ENCODE data around the gene MDK. TPM values are rescaled to one million over a fixed set of nuclear protein-coding genes. Genes with fewer than 3 reads are reported as not detected.

The MDK gene
- total and polyA plus RNA-seq, 2 of the 13 experiments (the other 11 are each of a cell fraction or from before 2014, with no cell fraction given) = 312 to 407 TPM

DNA sequence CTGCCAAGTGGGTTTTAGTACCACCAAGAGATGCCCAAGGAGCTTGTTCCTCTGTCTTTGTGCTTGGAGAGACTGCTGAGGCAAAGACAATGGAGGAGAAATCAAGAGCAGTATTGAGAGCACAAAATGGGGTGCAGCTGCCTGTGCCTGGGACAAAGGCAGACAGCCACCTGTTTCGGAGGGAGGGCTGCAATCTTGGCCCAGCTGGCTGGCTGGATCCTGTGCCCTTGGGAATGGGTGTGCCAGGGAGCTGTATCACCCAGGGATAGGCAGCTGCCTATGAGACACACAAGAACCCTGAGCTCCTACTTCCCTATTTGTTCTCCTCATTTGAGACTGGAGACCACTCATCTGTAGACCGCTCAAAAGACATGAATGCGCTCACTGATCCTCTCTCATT lies 33.4 kb downstream of the MDK start:
- no peaks in the 10 kb centered on the region for H3K27me3 ChIP-seq (ENCODE audit: control insufficient read depth in 1 of 2, insufficient read depth in 2 of 2, low read length in 2 of 2)
- ATAC-seq (no peak), FAIRE-seq (no peak), DNase-seq (ENCODE audit: low spot score) (no peak)
- ChIA-PET POLR2A (no interaction called here), CTCF (ENCODE audit: low intra/inter-chr PET ratio, low total read pairs) (no interaction called here)
- no peak overlapping the region for H3K9ac ChIP-seq (ENCODE audit: insufficient read depth, low read depth, low read length)
- no peak overlapping the region for H2AFZ ChIP-seq (ENCODE audit: low read length)
- H3K27ac ChIP-seq (ENCODE audit: extremely low read length, insufficient read depth, low read length) = no peak overlapping the region
- H3K4me1 ChIP-seq (ENCODE audit: insufficient read depth, low read length) = peaks cover 16% of the 10 kb centered on the region
- H3K79me2 ChIP-seq (ENCODE audit: insufficient read depth, low read length) = no peaks in the 10 kb centered on the region
- no TSS peak for BruUV-seq (replicated peaks)
- no peak overlapping the region for H3K4me2 ChIP-seq (ENCODE audit: low read depth, low read length)
- H3K4me3 ChIP-seq (replicated peaks in 1 of 3; ENCODE audit: insufficient read depth in 1 of 3, low read depth in 2 of 3, low read length in 3 of 3) = no peak overlapping the region
- 0 out of 2 replicates have a peak, but pooled peaks cover 5% of the 10 kb centered on the region for H4K20me1 ChIP-seq (ENCODE audit: insufficient read depth, low read length)
- 67% methylated on average over 3 of the region's 3 CpGs for WGBS (ENCODE audit: low lambda C conversion rate)
- intact Hi-C loops (cut with micrococcal nuclease; ENCODE audit: unreplicated experiment) = no loop called here
- peaks cover 37 to 75% of the 10 kb centered on the region in 2 experiments for H3K36me3 ChIP-seq (replicated peaks in 1 of 2; ENCODE audit: control insufficient read depth in 1 of 2, insufficient read depth in 2 of 2, low read length in 2 of 2)
- in situ Hi-C loops (cut with HindIII; ENCODE audit: extremely low pct_ligation_motif_present, low pct_unique_long_range_greater_than_20kb) = no loop called here
- H3K9me3 ChIP-seq (ENCODE audit: low read length) = no peaks in the 10 kb centered on the region
- TF ChIP-seq IRX3 (CRISPR knock-in tag; IDR thresholded peaks at IDR 0.05; ENCODE audit: borderline replicate concordance, low read depth) = no peak
- no peak for TF ChIP-seq ZNF614 (CRISPR knock-in tag; IDR thresholded peaks at IDR 0.05; ENCODE audit: borderline replicate concordance)
- no peak for TF ChIP-seq ARNTL (CRISPR knock-in tag; IDR thresholded peaks at IDR 0.05)
- TF ChIP-seq ZNF225 (CRISPR knock-in tag; IDR thresholded peaks at IDR 0.05) = no peak
- TF ChIP-seq, protein P1, sequence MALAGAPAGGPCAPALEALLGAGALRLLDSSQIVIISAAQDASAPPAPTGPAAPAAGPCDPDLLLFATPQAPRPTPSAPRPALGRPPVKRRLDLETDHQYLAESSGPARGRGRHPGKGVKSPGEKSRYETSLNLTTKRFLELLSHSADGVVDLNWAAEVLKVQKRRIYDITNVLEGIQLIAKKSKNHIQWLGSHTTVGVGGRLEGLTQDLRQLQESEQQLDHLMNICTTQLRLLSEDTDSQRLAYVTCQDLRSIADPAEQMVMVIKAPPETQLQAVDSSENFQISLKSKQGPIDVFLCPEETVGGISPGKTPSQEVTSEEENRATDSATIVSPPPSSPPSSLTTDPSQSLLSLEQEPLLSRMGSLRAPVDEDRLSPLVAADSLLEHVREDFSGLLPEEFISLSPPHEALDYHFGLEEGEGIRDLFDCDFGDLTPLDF (CRISPR knock-in tag; IDR thresholded peaks at IDR 0.05) = no peak
- no peak for TF ChIP-seq HMGXB4 (CRISPR knock-in tag; IDR thresholded peaks at IDR 0.05; ENCODE audit: borderline replicate concordance in 1 of 2, low read depth in 1 of 2)
- no peak for TF ChIP-seq TBP (CRISPR knock-in tag; IDR thresholded peaks at IDR 0.05)
- no peak for TF ChIP-seq ZNF335 (CRISPR knock-in tag; IDR thresholded peaks at IDR 0.05)
- no peak for TF ChIP-seq PCBP1 (IDR thresholded peaks at IDR 0.05; ENCODE audit: borderline replicate concordance, low read depth, low read length)
- TF ChIP-seq, protein P2, sequence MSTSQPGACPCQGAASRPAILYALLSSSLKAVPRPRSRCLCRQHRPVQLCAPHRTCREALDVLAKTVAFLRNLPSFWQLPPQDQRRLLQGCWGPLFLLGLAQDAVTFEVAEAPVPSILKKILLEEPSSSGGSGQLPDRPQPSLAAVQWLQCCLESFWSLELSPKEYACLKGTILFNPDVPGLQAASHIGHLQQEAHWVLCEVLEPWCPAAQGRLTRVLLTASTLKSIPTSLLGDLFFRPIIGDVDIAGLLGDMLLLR (CRISPR knock-in tag; IDR thresholded peaks at IDR 0.05) = no peak
- TF ChIP-seq NR2F6 (IDR thresholded peaks at IDR 0.05) = no peak
- no peak for TF ChIP-seq NR2F6 (CRISPR knock-in tag; IDR thresholded peaks at IDR 0.05)
- TF ChIP-seq KLF16 (CRISPR knock-in tag; IDR thresholded peaks at IDR 0.05) = no peak
- no peak for TF ChIP-seq ZNF138 (CRISPR knock-in tag; IDR thresholded peaks at IDR 0.05; ENCODE audit: low read depth)
- no peak for TF ChIP-seq HMGXB3 (CRISPR knock-in tag; IDR thresholded peaks at IDR 0.05; ENCODE audit: borderline replicate concordance)

All from HepG2 (cell line).